Activated naive CD4-positive, alpha-beta T cell treated with Interleukin-2 at 50 U/mL for 16 hours (primary cell): Measurements from ENCODE around the gene MTMR12.

Source experiments
- DNase-seq: peaks from one replicate; pipeline ENCODE4 v3.0.0-alpha.2; 2020

Gene MTMR12, protein sequence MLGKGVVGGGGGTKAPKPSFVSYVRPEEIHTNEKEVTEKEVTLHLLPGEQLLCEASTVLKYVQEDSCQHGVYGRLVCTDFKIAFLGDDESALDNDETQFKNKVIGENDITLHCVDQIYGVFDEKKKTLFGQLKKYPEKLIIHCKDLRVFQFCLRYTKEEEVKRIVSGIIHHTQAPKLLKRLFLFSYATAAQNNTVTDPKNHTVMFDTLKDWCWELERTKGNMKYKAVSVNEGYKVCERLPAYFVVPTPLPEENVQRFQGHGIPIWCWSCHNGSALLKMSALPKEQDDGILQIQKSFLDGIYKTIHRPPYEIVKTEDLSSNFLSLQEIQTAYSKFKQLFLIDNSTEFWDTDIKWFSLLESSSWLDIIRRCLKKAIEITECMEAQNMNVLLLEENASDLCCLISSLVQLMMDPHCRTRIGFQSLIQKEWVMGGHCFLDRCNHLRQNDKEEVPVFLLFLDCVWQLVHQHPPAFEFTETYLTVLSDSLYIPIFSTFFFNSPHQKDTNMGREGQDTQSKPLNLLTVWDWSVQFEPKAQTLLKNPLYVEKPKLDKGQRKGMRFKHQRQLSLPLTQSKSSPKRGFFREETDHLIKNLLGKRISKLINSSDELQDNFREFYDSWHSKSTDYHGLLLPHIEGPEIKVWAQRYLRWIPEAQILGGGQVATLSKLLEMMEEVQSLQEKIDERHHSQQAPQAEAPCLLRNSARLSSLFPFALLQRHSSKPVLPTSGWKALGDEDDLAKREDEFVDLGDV

GRCh38 chr5:32312595-32313332 lies at the start of gene MTMR12:
TSS of gene MTMR12 (minus strand) at chr5:32312939. CDS start at chr5:32312838, 101 bp downstream.
- peak; percentile 100 for DNase-seq

DNA sequence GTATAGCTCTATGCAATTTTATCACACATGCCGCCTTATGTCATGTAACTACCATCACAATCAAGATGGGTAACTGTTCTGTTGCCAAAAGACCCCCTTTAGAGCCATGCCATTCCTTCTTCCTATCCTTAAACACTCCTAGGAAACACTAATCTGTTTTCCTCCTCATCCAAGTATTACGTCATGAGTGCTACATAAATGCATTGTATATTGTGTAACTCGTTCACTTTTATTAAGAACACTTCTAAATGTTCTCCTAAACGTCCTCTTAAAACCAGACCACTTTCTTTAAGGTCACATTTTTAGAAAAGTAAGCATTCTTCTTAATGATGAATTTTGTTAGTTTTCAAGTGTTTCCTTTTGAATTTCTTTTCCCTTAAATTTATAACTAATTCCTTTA lies 49.8 kb upstream of the MTMR12 start:
- DNase-seq, result no peak

GRCh38 chr5:32360906-32361305 lies 48.2 kb upstream of the MTMR12 start:
- no peak for DNase-seq

- DNase-seq, result no peak
Measured at GRCh38 chr5:32358611-32359010, 45.9 kb upstream of the MTMR12 start.

- no peak for DNase-seq
Measured at GRCh38 chr5:32357658-32358057, 44.9 kb upstream of the MTMR12 start.

DNA sequence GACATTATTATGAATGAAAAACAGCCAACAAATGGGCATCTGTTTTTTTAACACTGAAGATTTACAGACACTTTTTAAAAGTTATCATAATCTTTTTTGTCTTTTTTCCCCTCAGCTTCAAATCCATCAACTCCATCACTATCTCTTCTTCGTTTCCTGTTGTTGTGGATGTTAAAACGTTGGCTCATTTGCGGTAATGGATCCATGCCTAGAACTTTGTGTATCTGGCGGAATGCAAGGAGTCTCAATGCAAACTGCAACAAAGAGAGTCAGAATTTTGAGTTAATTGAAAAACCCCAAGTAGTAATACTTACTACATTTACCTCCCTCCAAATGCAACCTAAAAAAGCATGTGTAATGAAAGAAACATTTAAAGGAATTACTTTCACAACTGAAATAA lies 42.9 kb upstream of the MTMR12 start:
- no peak for DNase-seq

- no peak for DNase-seq
Measured at GRCh38 chr5:32353420-32353819, 40.7 kb upstream of the MTMR12 start.

- no peak for DNase-seq
Measured at GRCh38 chr5:32352685-32353084, 39.9 kb upstream of the MTMR12 start.

- DNase-seq, result no peak
Measured at GRCh38 chr5:32346869-32347268, 34.1 kb upstream of the MTMR12 start.

DNA sequence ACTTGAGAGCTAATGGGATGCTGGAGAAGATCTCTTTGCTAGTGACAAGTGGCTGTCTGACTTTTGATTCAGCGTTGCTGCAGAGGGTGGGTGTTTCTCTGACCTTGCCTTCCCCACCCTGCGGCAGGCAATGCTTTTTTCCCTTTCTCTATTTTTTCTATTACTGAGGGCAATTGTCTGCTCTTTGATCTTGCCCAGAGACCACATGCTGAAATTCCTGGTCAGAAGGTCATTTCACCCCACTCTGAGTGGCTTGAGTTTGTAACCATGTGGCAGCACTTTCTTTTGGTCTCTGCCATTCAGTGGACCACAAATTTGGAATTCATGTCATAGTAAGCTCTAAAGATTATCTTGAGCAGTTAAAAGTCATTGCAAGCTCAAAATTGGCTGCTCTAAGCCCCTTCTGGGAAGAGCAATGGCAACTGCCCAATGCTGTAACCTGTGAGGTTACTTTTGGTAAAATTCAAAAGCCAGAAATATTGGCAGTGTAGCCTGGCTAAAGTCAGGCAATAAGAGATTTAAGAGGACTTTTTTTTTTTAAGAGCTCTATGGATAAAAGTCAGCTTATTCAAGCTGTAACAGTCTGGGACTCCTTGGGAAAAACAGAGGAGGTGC lies 30.4 kb upstream of the MTMR12 start:
- DNase-seq, result no peak

GRCh38 chr5:32342656-32343055 lies 29.9 kb upstream of the MTMR12 start:
- DNase-seq, result no peak

DNA sequence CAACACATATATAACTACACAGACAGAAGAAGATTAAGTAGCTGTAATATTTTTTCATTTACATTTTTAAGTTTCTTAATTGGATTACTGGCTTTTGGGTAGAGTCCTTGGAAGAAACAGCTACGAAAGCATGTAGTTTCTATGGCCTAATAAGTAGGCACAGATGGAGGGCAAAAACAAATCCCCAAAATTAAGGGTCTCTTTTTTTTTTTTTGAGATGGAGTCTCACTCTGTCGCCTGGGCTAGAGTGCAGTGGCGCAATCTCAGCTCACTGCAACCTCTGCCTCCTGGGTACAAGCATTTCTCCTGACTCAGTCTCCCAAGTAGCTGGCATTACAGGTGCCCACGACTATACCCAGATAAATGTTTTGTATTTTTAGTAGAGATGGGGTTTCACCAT lies 27.1 kb upstream of the MTMR12 start:
- no peak for DNase-seq

GRCh38 chr5:32339198-32339597 lies 26.5 kb upstream of the MTMR12 start:
- no peak for DNase-seq

GRCh38 chr5:32332966-32333365 lies 20.2 kb upstream of the MTMR12 start:
- DNase-seq, result no peak

GRCh38 chr5:32332361-32332760 lies 19.6 kb upstream of the MTMR12 start:
- DNase-seq, result no peak

DNA sequence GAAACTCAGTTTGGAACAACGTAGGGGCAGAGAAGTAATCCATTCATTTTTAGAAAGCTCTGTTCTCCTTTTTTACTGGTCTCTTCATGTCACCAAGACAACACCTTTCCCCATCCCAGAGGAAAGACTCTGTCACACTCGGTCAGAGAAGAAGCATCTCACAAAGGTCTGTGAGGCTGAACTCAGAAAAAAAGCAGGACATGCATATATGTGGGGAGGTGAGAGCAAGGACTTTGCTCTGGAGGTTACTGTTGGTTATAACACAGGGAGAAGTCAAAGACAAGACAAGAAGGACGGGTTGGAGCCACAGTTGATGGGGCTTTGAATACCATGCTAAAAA lies 19.2 kb upstream of the MTMR12 start:
- DNase-seq, result no peak

- no peak for DNase-seq
Measured at GRCh38 chr5:32331217-32331934, 18.6 kb upstream of the MTMR12 start.

DNA sequence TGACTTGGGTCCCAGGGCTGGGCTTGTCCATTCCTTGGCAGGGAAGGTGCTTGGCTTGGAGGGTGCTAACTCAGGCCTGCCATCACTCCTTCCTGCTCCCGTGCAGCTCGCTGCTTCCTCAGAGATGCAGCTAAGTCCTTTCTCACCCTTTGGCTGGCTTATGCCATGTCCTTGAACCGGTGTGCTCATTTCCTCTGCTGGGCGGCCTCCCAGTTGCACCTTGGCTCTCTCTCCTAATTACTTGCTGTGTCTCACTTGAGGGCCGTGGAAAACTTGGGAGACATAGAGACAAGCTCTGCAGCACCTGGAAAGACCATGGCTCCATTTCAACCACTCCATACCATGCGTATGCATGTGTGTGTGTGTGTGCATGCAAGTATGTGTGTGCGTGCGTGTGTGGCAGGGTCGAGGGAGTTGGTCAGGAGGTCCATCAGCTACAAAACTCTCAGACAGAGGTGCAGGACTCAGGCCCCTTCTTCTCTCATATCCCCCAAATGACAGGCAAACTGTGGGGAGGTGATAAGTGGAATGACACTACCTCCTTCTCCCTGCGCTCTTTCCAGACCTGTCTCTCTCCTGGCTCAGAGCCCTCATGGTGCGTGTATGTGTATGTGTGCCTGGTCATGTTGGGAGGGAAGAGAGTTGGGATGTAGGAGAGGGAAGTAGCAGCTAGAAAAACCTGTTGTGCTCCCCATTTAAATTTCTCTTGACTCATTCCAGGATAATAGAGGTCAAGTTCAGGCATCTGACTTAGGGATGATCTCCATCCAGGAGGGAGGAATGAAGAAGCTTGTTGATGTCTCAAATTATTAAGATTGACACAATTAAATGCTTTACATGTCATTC lies 17.6 kb upstream of the MTMR12 start:
- DNase-seq, result no peak

- DNase-seq, result peak; percentile 56
Measured at GRCh38 chr5:32329395-32329834, 16.7 kb upstream of the MTMR12 start.

DNA sequence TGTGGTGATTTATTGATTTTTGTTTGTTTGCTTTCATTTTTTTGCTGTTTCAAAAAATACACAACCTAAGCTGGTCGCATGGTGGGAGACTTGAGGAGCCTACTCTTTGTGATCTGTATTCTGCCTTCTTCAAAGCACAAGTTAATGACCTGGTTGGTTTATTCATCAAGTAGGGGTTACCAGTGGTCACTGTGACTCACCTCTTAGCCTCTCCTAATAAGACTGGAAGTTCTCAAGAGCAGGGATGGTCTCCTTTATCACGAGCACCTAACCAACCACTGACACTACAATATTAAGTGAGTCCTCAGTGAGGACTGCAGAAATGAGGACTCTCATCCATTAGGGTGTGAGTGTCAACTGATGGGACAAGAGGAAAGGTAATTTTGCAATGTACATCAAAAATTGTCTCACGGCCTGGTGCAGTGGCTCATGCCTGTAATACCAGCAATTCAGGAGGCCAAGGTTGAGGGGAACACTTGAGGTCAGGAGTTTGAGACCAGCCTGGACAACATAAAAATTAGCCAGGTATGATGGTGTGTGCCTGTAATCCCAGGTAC lies 13.6 kb upstream of the MTMR12 start:
- DNase-seq, result no peak

GRCh38 chr5:32325616-32326015 lies 12.9 kb upstream of the MTMR12 start:
- no peak for DNase-seq
